Measurements from ENCODE around the gene TBX4.

DNA sequence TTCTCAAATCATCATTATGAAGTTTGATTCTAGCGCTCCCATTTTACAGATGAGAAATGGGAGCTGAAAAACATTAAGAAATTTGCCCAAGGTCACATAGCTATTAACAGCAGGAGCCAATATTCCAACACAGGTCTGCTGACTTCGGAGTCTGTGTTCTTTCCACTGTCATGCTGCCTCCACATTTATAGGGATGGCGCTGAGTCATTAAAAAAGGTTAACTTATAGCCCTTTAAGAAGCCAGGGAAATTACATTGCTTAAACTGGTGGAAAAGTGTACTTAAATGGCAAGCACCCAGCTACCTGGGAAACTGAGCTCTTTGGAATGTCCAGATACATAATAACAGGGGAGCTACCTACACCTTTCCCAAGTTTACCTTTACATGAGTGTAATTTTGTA, 65.0 kb downstream of the TBX4 start:
- TF ChIP-seq, protein P1, sequence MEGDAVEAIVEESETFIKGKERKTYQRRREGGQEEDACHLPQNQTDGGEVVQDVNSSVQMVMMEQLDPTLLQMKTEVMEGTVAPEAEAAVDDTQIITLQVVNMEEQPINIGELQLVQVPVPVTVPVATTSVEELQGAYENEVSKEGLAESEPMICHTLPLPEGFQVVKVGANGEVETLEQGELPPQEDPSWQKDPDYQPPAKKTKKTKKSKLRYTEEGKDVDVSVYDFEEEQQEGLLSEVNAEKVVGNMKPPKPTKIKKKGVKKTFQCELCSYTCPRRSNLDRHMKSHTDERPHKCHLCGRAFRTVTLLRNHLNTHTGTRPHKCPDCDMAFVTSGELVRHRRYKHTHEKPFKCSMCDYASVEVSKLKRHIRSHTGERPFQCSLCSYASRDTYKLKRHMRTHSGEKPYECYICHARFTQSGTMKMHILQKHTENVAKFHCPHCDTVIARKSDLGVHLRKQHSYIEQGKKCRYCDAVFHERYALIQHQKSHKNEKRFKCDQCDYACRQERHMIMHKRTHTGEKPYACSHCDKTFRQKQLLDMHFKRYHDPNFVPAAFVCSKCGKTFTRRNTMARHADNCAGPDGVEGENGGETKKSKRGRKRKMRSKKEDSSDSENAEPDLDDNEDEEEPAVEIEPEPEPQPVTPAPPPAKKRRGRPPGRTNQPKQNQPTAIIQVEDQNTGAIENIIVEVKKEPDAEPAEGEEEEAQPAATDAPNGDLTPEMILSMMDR (conservative IDR thresholded peaks at IDR 0.05; ENCODE audit: low read depth in 2 of 2), result no peak
- no peak for TF ChIP-seq EZH2 (IDR thresholded peaks at IDR 0.05; ENCODE audit: low read depth, unreplicated experiment)
- no peak for TF ChIP-seq JUNB (IDR thresholded peaks at IDR 0.05; ENCODE audit: unreplicated experiment)
- TF ChIP-seq POLR2AphosphoS5 (IDR thresholded peaks at IDR 0.05; ENCODE audit: low read depth), result no peak
- no peak for TF ChIP-seq EZH2phosphoT487 (IDR thresholded peaks at IDR 0.05; ENCODE audit: unreplicated experiment)
- TF ChIP-seq CREB1 (CRISPR knock-in tag; IDR thresholded peaks at IDR 0.05; ENCODE audit: low read depth), result no peak

All from GM23338 (cell line).